Tibial nerve (tissue), 4 donors: Measurements from ENCODE around the gene SLC28A3.

Experiments
- CTCF ChIP-seq, 5 experiments: fragments of 200-600 bp in 3 of 5; fragments of 450-650 bp in 2 of 5; sonication (generic) in 3 of 5; IDR thresholded peaks; one replicate each; pipeline ENCODE4 v1.5.1; 2016 to 2019; ENCODE audit warnings: antibody characterized with exemption in 5 of 5, mild to moderate bottlenecking in 3 of 5, moderate library complexity in 2 of 5
- EP300 ChIP-seq, 2 donors: sonication (generic); formaldehyde crosslinking; IDR thresholded peaks; one replicate each; pipeline ENCODE4 v1.6.1; 2017; ENCODE audit warnings: antibody characterized with exemption in 2 of 2, mild to moderate bottlenecking in 1 of 2
- POLR2A ChIP-seq, 2 donors: fragments of 450-650 bp; IDR thresholded peaks; one replicate each; pipeline ENCODE4 v1.6.1; 2017; ENCODE audit warnings: antibody characterized with exemption in 2 of 2, mild to moderate bottlenecking in 2 of 2, moderate library complexity in 2 of 2

GRCh38 chr9:84325347-84325973, 15.1 kb downstream of the SLC28A3 start:
- TF ChIP-seq POLR2A (IDR thresholded peaks at IDR 0.05) (no peak), CTCF (IDR thresholded peaks at IDR 0.05) (no peak), EP300 (IDR thresholded peaks at IDR 0.05) (no peak)
